H1 (cell line): Measurements from ENCODE around the gene ST8SIA5. TPM values are rescaled to one million over a fixed set of nuclear protein-coding genes. Genes with fewer than 3 reads are reported as not detected.

Source experiments
- ASH2L ChIP-seq: fragments of 200-600, 300-600 bp; sonication (generic); IDR thresholded peaks from one replicate; pipeline ENCODE4 v1.7.1; 2017; ENCODE audit warnings: low read length
- BRCA1 ChIP-seq: IDR thresholded peaks from 2 replicates; pipeline ENCODE4 v1.6.1; 2012; ENCODE audit warnings: low read depth, low read length, improper control_type of control experiment
- CHD1 ChIP-seq: IDR thresholded peaks from 2 replicates; pipeline ENCODE4 v1.6.1; 2012; ENCODE audit warnings: low read depth, low read length, improper control_type of control experiment
- JUND ChIP-seq: IDR thresholded peaks from 2 replicates; pipeline ENCODE4 v1.6.1; 2011; ENCODE audit warnings: mild to moderate bottlenecking, improper control_type of control experiment, low read length
- SIX5 ChIP-seq: IDR thresholded peaks from 2 replicates; pipeline ENCODE4 v1.6.1; 2011; ENCODE audit warnings: mild to moderate bottlenecking, low read depth, low read length
- SUZ12 ChIP-seq: fragments of 200-600 bp; sonication (generic); IDR thresholded peaks from 2 replicates; pipeline ENCODE4 v1.6.1; 2012; ENCODE audit warnings: mild to moderate bottlenecking, inconsistent platforms, low read length, moderate library complexity, mixed read lengths
- TEAD4 ChIP-seq: IDR thresholded peaks from 2 replicates; pipeline ENCODE4 v1.6.1; 2012; ENCODE audit warnings: low read depth, low read length, inconsistent platforms, mixed read lengths
- polyA plus RNA-seq, 7 experiments: library from polyadenylated mRNA; depleted of rRNA in 3 of 7; stranded (reverse) in 5 of 7; unstranded in 2 of 7; fragments of >200 nt in 5 of 7; fragments of 200-250 nt in 2 of 7; gene quantifications; 1 replicate in 5 of 7; 2 replicates in 1 of 7; 4 replicates in 1 of 7; pipeline versions ENCODE4 v1.2.1 to v1.2.3, GENCODE V29; 2011 to 2013; ENCODE audit warnings: missing spikeins in 2 of 7, mixed read lengths in 2 of 7
- total RNA-seq: library from RNA; stranded (reverse); fragmentation: NEBNext Ultra II Directional; extraction: Animal tissue kit (Norgen Biotek cat#: 25700); gene quantifications from 2 replicates; pipeline ENCODE4 v1.2.1, GENCODE V29; 2021

The ST8SIA5 gene
- total and polyA plus RNA-seq, 2 of the 8 experiments (the other 6 are each of a cell fraction or from before 2014, with no cell fraction given) = 2.4 to 6.3 TPM

- TF ChIP-seq JUND (no peak), SUZ12 (no peak), CHD1 (no peak), SIX5 (no peak), BRCA1 (no peak), ASH2L (no peak), TEAD4 (no peak)
These were observed 80.5 kb downstream of the ST8SIA5 start (continued) for GRCh38 chr18:46676182-46676835.
